GM12891 (cell line): ENCODE measurements around the gene CRACR2B.

Experiments used
- POLR2A ChIP-seq: IDR thresholded peaks from 2 replicates; pipeline ENCODE4 v1.6.1; 2011; ENCODE audit warnings: low read depth, low read length, control low read depth
- POLR2AphosphoS5 ChIP-seq: IDR thresholded peaks from 2 replicates; pipeline ENCODE4 v1.6.1; 2011; ENCODE audit warnings: low read depth, low read length, control low read depth
- POU2F2 ChIP-seq: IDR thresholded peaks from 2 replicates; pipeline ENCODE4 v1.6.1; 2011; ENCODE audit warnings: low read depth, mild to moderate bottlenecking, control low read depth, low read length, moderate library complexity

DNA sequence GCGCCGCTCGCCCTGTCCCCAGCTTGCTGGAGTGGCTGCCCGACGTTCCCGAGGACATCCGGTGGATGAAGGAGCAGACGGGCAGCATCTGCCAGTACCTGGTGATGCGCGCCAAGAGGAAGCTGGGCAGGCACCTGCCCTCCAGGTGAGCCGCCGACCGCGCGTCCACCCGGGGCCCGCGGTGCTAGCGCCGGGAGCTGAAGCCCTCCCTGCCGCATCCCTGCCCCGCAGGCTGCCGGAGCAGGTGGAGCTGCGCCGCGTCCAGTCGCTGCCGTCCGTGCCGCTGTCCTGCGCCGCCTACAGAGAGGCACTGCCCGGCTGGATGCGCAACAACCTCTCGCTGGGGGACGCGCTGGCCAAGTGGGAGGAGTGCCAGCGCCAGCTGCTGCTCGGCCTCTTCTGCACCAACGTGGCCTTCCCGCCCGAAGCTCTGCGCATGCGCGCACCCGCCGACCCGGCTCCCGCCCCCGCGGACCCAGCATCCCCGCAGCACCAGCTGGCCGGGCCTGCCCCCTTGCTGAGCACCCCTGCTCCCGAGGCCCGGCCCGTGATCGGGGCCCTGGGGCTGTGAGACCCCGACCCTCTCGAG is 3.3 kb upstream of the CRACR2B start:
- TF ChIP-seq POLR2AphosphoS5 (no peak), POLR2A (no peak), POU2F2 (no peak)
